ENCODE results near the gene MAGI2.
"Not testable (repeated sequence)": the region's sequence is repeated elsewhere in the genome, so short reads cannot be mapped to it uniquely, and the experiment has no call there.

MAGI2 gene

DNA sequence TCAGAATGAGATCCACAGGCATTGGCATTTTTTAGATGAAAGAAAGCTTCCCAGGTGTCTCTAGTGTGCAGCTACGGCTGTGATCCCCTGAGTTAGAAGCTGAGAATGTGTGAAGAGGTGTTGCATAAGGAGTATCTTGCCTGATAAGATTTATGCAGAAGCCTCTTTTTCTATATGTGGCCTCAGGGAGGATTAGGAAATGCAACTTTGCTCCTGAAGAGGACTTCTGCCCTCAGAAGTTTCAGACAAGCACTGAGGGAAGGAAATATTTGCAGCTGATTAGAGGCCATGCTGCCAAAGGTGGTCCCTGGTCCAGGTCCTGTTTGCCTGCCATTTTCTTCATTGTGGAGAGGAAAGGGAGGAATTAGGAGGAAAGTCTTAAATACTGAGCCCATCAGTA, 1103.1 kb downstream of the MAGI2 start:
- DNase-seq (ENCODE audit: low read depth, low spot score), result no peak
- H3K4me3 ChIP-seq (ENCODE audit: low read length), result no peak overlapping the region

DNA sequence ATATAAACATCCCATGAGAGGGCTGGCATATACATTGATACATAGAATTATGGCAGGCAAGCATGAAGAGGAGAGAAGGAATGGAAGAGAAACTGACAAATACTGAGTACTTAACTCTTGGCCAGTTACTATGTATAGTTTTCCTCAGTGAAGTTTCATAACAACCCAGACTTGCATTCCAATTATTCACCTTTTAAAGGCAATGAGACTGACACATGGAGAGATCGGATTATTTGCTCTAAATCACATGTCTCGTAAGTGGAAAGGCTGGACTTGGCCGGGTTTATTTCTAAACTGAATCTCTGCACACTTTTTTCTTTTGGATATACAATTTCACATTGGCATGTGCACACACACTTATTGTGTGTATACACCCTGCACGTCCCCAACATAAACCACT, 1106.6 kb downstream of the MAGI2 start:
- no peak overlapping the region for H3K4me3 ChIP-seq (ENCODE audit: low read length)
- no peak for DNase-seq (ENCODE audit: low read depth, low spot score)

DNA sequence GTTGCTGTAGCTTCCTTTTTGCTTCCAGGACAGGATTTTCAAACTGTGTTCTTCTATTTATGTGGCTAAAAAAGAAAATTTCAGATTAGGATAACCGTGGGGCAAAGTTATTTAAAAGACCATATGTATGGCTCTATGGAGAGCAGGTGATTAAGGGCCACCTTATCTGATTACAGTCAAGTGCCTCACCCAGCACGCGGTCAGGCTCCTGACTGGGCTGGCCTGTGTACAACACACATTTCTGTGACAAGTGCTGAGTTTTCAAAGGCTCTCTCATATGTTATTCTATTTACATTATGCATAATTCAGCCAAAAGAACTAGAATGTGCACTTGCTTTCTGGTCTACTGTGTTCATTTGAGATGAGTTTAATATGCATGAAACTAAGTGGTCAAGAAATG, 1107.5 kb downstream of the MAGI2 start:
- no peak for DNase-seq (ENCODE audit: low read depth, low spot score)
- H3K4me3 ChIP-seq (ENCODE audit: low read length), result no peak overlapping the region

DNA sequence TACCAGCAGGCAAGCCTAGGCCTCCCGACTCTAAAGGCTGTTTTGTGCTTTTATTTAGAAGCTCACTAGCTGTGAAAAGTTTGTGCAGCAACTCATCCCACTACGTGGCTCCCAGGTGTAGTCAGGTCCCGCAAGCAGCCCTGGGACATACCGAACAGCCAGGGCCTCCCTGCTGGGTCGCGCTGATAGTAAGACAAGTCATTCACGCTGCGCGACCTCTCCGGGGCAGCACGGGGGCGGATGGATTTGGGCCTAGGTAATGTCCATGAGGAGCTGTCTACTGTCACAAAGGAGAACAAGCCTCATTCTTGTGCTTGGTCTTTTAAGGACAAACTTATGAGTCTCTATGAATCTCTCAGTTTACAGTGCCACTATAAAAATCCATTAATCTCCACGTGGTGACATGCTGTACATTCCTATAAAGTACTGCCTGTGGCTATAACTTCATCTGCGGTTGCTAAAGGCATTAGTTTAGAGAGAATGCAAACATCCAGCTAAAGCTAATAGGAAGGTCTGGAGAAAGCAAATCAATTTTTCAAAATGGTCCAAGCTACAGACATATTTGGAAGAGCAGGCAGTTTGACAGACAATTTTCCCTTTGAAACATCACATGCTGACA, 1108.1 kb downstream of the MAGI2 start:
- DNase-seq (ENCODE audit: low read depth, low spot score), result no peak
- no peak overlapping the region for H3K4me3 ChIP-seq (ENCODE audit: low read length)

DNA sequence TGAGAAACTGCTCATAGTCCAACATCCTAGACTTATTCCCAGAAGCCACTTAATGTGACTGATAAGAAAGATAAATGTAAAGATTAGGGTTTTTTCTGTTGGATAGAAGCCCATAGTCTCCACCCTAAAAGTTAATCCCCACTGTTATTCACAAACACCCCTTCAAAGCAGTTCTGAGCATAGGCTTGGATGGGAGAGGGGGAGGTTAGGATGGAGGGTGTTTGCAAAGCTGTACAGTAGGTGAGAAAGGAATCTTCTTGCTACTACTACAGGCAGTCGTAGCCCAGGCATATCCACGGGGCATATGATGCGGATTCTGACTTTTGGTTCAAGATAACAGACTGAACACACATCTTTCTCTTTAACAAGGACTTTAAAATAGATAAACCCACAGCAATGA, 1119.0 kb downstream of the MAGI2 start:
- DNase-seq (ENCODE audit: low read depth, low spot score), result no peak
- no peak overlapping the region for H3K4me3 ChIP-seq (ENCODE audit: low read length)

DNA sequence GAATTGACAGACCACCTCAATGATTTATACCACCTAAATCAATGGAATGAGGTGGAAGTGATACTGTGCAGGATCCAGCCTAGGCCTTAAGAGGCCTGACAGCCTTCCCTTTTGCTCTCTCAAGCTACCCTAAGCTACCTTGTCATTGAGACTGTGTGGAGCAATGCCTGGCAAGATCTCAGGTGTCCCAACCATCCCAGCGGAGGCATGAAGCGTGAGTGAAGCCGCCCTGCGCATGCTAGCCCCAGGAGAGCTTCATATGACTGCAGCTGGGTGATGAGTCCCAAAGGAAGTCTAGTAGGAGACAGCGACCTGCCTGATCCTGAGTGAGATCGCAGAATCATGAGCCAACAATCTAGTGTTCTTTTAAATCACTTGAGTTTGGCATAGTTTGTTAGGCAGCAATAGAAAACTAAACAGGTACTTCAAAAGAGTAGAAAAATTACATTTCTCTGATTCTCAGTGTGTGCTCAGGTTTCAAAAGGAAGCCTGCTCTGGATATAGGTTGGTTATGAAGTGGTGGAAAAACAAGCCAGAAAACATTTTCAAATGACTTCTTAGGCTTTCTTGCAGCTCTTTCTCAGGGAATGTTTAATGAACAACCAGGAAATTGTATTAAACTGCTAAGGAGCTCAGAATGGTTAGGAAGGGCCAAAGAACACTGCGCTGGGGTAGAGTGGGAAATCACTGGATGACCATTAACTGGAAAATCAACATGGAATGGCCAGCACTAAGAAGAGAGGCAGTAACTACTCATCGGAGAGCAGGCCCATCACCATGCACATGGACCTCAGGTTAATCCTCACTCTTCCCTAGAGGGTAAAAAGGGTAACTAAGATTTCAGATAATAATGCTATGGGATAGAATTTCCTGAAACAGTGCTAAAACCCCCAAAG, 1119.7 kb downstream of the MAGI2 start:
- H3K4me3 ChIP-seq (ENCODE audit: low read length), result no peak overlapping the region
- no peak for DNase-seq (ENCODE audit: low read depth, low spot score)

DNA sequence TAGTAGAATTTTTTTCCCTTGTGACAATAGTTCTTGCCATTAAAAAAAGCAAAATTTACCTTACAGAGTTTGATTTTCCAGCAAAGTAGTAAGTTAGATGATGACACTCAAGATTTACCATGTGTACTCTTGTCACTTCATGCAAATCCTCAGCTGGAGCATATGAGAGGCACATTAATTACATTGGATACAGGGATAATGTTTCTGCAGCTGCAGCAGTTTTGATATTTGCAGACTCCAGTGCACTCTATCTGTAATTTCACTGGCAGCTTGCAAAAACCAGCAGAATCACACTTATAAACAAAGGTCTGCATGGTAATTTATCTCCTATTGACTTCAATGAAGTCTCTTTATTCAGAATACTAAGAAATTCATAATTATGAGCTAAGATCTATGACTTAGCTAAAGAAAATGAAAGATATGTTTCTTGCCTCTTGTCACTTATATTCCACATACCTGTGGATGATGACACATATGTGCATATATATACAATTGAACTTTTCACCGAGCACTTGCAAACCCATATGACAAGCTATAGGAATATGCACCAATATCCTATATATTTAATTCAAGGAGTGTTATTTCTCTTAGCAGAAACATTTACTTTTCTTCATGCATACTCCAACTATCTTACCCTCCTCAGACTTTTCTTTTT, 1124.3 kb downstream of the MAGI2 start:
- no peak for DNase-seq (ENCODE audit: low read depth, low spot score)
- H3K4me3 ChIP-seq (ENCODE audit: low read length), result no peak overlapping the region

DNA sequence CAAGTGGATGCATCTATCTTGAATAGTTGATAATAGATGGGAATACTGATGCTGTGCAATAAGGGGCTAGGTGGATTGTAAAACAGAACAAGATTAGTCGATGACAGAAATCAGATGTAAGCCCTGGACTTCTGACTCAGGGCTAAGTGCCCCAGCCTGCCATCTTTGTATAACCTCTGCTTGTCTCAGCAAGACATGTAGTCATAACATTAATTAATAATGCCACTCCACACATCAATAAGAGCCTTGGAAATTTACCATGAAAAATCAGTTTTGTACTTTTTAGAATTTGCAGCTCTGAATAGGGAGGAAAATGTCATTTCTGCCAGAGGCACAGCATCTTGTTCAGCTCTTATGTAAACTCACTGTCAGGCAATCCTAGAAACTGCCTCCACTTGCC, 1125.7 kb downstream of the MAGI2 start:
- DNase-seq (ENCODE audit: low read depth, low spot score), result no peak
- H3K4me3 ChIP-seq (ENCODE audit: low read length), result no peak overlapping the region

DNA sequence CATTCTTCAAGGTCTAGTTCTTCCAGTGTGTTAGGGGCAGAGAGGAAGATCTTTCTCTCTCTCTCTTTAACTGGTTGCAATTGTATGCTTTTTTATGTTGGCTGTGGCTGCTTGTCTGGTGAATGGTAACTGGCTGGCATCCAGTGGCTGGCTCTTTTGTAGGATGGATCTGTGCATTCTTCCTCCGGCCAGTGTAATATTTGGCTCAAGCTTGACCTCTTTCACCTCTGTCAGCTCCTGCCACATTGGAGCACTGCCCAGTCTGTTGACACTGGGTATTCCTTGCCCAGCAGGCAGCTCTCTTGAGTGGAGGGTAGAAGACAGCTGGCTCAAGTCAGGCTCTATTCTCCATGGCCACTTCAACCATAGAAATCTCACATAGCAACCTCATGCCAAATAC, 1126.6 kb downstream of the MAGI2 start:
- H3K4me3 ChIP-seq (ENCODE audit: low read length), result no peak overlapping the region
- no peak for DNase-seq (ENCODE audit: low read depth, low spot score)

DNA sequence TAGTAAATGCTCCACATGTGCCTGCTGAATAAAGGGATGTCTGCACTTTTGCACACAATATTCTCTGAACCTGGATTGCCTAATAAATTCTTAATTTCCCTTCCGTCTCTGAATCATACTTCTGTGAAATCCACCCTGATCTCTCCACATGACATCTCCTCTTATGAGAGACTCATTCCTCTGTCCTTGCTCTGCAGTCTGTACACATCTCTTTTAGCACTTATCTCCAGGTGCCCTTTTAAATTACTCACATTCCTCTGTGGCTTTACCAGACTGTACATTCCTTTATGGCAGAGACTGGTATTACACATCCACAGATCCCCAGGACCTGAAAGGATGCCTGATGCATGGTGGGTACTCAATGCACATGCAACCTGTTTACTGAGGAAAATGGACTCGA, 1127.3 kb downstream of the MAGI2 start:
- no peak for DNase-seq (ENCODE audit: low read depth, low spot score)
- H3K4me3 ChIP-seq (ENCODE audit: low read length), result no peak overlapping the region

DNA sequence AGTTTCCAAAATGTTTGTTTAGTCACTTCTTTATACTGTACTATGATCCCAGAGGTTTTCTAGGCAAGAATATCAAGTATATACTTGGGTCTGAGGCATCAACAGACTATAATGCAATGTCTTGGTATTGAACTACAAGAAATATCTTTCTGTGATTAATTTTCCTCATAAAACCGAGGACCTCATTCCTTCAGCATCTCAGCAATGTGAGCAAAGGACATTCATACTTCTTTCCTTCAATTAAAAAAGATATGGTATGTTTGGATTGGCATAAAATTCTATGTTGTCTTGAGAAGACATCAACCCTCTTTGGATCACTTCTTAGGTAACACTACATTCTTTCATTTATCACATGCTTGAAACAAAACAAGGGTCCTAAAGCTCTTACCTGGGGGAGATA, 1130.3 kb downstream of the MAGI2 start:
- DNase-seq (ENCODE audit: low read depth, low spot score), result no peak
- no peak overlapping the region for H3K4me3 ChIP-seq (ENCODE audit: low read length)

DNA sequence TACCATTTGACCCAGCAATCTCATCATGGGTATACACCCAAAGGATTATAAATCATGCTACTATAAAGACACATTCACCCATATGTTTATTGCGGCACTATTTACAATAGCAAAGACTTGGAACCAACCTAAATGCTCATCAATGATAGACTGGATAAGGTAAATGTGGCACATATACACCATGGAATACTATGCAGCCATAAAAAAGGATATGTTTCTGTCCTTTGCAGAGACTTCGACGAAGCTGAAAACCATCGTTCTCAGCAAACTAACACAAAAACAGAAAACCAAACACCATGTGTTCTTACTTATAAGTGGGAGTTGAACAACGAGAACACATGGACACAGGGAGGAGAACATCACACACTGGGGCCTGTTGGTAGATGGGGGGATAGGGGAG, 1131.2 kb downstream of the MAGI2 start:
- H3K4me3 ChIP-seq (ENCODE audit: low read length); DNase-seq (ENCODE audit: low read depth, low spot score): not testable (repeated sequence)

DNA sequence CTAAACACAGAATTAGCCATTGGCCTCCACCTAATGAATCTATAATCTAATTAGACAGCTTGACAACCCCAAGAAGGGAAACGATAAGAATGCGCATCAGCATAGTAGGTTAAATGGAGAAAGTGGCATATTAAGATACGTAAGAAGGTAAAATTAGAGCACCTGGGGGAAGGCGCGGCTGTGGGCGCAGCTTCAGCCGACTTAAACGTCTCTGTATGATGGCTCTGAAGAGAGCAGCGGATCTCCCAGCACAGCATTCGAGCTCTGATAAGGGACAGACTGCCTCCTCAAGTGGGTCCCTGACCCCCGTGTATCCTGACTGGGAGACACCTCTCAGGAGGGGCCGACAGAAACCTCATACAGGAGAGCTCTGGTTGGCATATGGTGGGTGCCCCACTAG, 1136.1 kb downstream of the MAGI2 start:
- H3K4me3 ChIP-seq (ENCODE audit: low read length), result no peak overlapping the region
- DNase-seq (ENCODE audit: low read depth, low spot score), result no peak

DNA sequence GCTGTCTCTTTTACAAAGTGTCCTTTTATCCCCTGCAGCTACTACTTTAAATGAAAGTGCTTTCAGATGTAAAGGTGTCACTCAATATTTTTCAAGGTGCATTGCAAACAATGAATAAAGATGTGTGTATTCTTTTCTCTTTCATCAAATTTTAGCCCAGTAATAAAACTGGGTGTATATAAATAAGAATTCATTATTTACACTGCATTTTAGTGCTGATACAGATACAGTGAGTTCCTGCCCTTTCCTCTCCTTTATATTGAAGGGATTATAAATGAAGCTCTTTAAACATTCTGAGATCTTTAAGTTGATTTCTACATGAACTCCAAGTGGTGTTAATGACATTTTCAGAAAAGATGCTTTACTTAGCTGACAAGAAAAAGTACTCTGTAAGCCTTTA, 1137.4 kb downstream of the MAGI2 start:
- no peak overlapping the region for H3K4me3 ChIP-seq (ENCODE audit: low read length)
- no peak for DNase-seq (ENCODE audit: low read depth, low spot score)

DNA sequence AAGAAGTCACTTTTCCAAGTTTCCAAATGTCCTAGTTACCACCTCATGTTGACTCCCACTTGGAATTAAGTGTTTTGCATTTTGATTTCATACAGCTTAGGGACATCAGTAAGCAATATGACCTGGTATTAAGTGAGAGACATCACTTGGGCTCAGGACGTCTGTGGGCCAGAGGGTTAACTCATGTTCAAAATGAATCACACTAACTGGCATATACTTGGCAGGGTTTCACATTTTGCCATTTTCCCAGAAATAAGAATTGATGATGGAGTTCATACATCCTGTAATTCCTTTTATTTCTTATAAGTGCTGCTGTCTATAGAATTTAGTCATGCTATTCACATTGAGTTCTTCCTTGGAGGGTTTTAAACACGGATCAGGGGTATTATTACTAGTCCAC, 1138.3 kb downstream of the MAGI2 start:
- no peak for DNase-seq (ENCODE audit: low read depth, low spot score)
- H3K4me3 ChIP-seq (ENCODE audit: low read length), result no peak overlapping the region

DNA sequence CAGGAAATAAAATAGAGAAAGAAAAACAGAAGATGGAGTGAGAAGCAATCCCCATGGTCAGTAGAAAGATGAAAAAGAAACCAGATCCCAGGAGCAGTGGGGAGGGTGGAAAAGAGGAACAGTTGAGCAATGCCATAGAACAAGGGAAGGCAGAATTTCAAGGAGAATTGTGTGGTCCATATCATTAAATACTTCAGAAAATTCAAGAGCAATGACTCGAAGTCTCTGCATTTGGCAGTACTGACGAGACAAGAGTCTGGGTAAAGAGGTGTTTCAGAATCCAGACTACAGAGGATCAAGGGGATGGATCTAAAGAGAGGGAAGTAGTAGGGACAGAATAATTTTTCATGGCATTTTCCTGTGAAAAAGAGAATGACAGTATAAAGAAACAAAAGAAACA, 1142.3 kb downstream of the MAGI2 start:
- DNase-seq (ENCODE audit: low read depth, low spot score), result no peak

DNA sequence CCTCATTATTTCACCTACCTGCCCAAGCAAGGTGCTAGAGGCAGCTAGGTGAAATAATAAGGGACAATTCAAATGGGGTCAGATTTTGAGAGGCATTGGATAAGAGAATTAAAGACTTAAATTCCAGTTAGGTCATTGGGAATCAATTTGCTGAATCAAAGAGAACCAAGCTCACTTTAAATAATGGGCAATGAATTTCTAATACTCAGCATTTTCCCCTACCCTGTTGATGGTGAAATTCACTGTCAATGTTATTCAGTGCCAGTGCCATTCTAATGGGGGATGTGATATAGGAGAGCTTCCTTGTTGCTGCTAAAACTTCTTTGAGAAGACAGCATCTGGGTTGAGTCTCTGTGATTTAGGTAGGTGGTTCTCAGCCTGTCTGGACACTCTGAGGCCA, 1145.6 kb downstream of the MAGI2 start:
- no peak overlapping the region for H3K4me3 ChIP-seq (ENCODE audit: low read length)
- DNase-seq (ENCODE audit: low read depth, low spot score), result no peak

More for the DNA sequence above, 1142.3 kb downstream of the MAGI2 start:
- no peak overlapping the region for H3K4me3 ChIP-seq (ENCODE audit: low read length)

DNA sequence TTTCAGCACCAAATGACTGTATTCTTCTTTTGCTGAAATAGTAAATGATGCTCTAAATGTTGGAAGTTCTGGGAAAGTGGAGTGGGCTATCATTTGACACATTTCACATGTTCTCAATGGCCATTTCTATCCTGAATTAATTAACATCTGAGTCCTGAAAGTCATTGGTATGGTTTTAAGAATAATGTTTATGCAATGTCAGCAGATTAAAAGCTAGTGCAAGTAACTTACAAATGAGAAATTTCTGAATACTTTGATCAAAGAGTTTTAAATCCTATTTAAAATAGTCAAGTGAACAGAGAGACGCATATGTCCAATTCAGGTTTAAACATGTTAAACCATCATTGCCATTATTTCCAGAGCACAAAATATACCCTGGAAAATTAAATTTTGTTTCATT, 1146.8 kb downstream of the MAGI2 start:
- no peak for DNase-seq (ENCODE audit: low read depth, low spot score)
- H3K4me3 ChIP-seq (ENCODE audit: low read length), result no peak overlapping the region

DNA sequence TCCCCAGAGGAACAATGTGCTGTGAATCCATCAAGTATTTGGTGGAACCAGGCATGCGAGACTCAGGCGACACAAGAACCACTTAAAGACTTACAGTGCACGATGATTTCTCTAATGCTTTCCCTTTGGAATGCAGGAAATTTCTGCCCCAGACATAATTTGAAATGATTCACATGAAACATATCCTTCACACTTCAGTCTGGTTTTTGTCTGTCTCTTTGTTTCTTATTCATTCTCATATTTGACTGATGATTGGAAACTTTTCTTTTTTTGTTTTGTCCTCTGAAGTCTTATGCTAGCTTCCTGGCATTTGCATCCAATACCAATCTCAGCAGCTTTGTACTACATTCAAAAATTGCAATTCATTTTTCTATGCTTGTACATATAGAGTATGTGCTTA, 1152.1 kb downstream of the MAGI2 start:
- no peak overlapping the region for H3K4me3 ChIP-seq (ENCODE audit: low read length)
- DNase-seq (ENCODE audit: low read depth, low spot score), result no peak

DNA sequence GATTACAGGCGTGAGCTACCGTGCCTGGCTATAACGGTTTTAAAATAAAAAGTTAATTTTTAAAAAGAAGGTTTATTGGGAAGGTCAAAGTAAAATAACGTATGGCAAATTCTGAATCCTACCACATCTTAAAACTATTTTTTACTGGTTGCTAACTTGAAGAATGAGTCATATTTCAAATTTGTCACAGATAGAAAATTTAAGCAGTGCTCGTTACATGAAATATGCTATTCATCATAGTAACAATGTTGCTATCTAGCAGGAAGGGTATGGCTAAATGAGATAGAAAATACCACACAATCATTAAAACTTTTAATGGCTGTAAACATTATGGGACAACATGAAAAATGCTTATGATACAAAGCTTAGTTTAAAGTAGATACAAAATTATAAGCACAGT, 1154.4 kb downstream of the MAGI2 start:
- DNase-seq (ENCODE audit: low read depth, low spot score), result no peak
- H3K4me3 ChIP-seq (ENCODE audit: low read length), result no peak overlapping the region

Measured in Jurkat, Clone E6-1 (cell line).